MM.1S (cell line): ENCODE results near the gene SLC4A5.
A peak's percentile ranks its signal among the peaks of the same experiment; 100 is the strongest.

ENCODE experiments used
- DNase-seq: peaks from one replicate; pipeline ENCODE4 v3.0.0-alpha.2; 2015
- H2AFZ ChIP-seq: fragments of 300-600 bp; sonication (generic); 2 replicates; pipeline ENCODE4 v1.6.0; 2016; ENCODE audit warnings: antibody characterized with exemption, low read length
- H3F3A ChIP-seq: fragments of 300-600 bp; sonication (generic); 2 replicates; pipeline ENCODE4 v1.6.1; 2016; ENCODE audit warnings: mild to moderate bottlenecking, antibody characterized with exemption, low read length, moderate library complexity, mixed read lengths; ENCODE audit not compliant: insufficient read depth
- H3K27ac ChIP-seq: fragments of 300-600 bp; sonication (generic); 2 replicates; pipeline ENCODE4 v1.5.1; 2016; ENCODE audit warnings: mild to moderate bottlenecking, low read length
- H3K27me3 ChIP-seq: fragments of 300-600 bp; sonication (generic); replicated peaks from 2 replicates; pipeline ENCODE4 v1.6.0; 2016; ENCODE audit warnings: low read length; ENCODE audit not compliant: insufficient read depth
- H3K36me3 ChIP-seq: fragments of 300-600 bp; sonication (generic); replicated peaks from 2 replicates; pipeline ENCODE4 v1.6.1; 2016; ENCODE audit warnings: mild to moderate bottlenecking, low read length, mixed read lengths; ENCODE audit not compliant: insufficient read depth
- H3K4me1 ChIP-seq: fragments of 300-600 bp; sonication (generic); 2 replicates; pipeline ENCODE4 v1.6.1; 2016; ENCODE audit warnings: low read length, mixed read lengths
- H3K4me2 ChIP-seq: fragments of 300-600 bp; sonication (generic); 2 replicates; pipeline ENCODE4 v1.6.0; 2016; ENCODE audit warnings: low read depth, low read length
- H3K4me3 ChIP-seq: fragments of 300-600 bp; sonication (generic); 2 replicates; pipeline ENCODE4 v1.5.1; 2016; ENCODE audit warnings: low read length, mixed read lengths
- H3K79me2 ChIP-seq: fragments of 300-600 bp; sonication (generic); 2 replicates; pipeline ENCODE4 v1.6.1; 2016; ENCODE audit warnings: mixed run types, low read length, mixed read lengths
- H3K9ac ChIP-seq: fragments of 300-600 bp; sonication (generic); 2 replicates; pipeline ENCODE4 v1.6.1; 2016; ENCODE audit warnings: low read length, mixed read lengths
- H3K9me2 ChIP-seq: fragments of 300-600 bp; sonication (generic); replicated peaks from 2 replicates; pipeline ENCODE4 v1.6.1; 2016; ENCODE audit warnings: mild to moderate bottlenecking, low read length, mixed read lengths; ENCODE audit not compliant: insufficient read depth
- H3K9me3 ChIP-seq: fragments of 300-600 bp; sonication (generic); replicated peaks from 2 replicates; pipeline ENCODE4 v1.6.1; 2016; ENCODE audit warnings: mild to moderate bottlenecking, low read length, mixed read lengths; ENCODE audit not compliant: insufficient read depth
- H4K20me1 ChIP-seq: fragments of 300-600 bp; sonication (generic); 2 replicates; pipeline ENCODE4 v1.6.1; 2016; ENCODE audit warnings: mild to moderate bottlenecking, low read length, moderate library complexity, mixed read lengths; ENCODE audit not compliant: insufficient read depth
- EZH2 ChIP-seq: fragments of 300-600 bp; sonication (generic); optimal IDR thresholded peaks from 2 replicates; pipeline ENCODE3; 2017; ENCODE audit warnings: low read depth, mild to moderate bottlenecking, antibody characterized with exemption, low read length, mixed read lengths
- EZH2phosphoT487 ChIP-seq: fragments of 300-600 bp; sonication (generic); IDR thresholded peaks from 2 replicates; pipeline ENCODE4 v1.6.1; 2018; ENCODE audit warnings: antibody characterized with exemption, low read length
- TF ChIP-seq, protein P1 (sequence below): fragments of 300-600 bp; sonication (generic); IDR thresholded peaks from 2 replicates; pipeline ENCODE4 v1.5.1; 2016; ENCODE audit warnings: antibody characterized with exemption, low read length, mixed read lengths

SLC4A5 gene

DNA sequence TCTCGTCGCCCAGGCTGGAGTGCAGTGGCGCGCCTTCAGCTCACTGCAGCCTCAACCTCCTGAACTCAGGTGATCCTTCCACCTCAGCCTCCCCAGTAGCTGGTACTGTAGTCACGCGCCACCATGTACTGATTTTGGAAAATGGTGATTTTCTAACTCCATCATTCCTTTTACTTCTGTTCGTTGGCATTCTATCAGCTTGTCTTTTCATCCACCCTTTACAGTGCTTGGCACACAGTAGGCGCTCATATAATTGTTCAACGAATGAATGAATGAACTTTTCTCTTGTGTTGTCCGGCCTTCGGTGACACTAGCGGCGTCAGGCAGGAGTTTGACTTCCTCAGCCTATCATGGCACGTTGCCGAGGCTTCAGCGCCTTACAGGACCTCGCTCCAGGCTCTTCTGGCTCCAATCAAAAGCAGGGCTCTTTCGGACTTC lies 145.2 kb downstream of the SLC4A5 start:
- Histone ChIP-seq H3K36me3 (no peaks in the 10 kb centered on the region; the same call in 1 of the 2 replicates), H3K4me3 (peak overlapping the region; percentile 98), H3K79me2 (peaks cover 46% of the 10 kb centered on the region), H3K27me3 (no peaks in the 10 kb centered on the region), H3K9me2 (no peaks in the 10 kb centered on the region), H3K9me3 (no peaks in the 10 kb centered on the region), H3K27ac (peak overlapping the region; percentile 98; the same call in 1 of the 2 replicates), H3K9ac (peak overlapping the region; percentile 100; the same call in 1 of the 2 replicates), H4K20me1 (0 out of 2 replicates have a peak, but pooled peaks cover 8% of the 10 kb centered on the region), H3K4me2 (peak overlapping the region; percentile 86), H3F3A (peaks cover 12% of the 10 kb centered on the region), H3K4me1 (peaks cover 22% of the 10 kb centered on the region), H2AFZ (peak overlapping the region; percentile 89)
- TF ChIP-seq EZH2 (no peak), EZH2phosphoT487 (no peak)
- TF ChIP-seq, protein P1, sequence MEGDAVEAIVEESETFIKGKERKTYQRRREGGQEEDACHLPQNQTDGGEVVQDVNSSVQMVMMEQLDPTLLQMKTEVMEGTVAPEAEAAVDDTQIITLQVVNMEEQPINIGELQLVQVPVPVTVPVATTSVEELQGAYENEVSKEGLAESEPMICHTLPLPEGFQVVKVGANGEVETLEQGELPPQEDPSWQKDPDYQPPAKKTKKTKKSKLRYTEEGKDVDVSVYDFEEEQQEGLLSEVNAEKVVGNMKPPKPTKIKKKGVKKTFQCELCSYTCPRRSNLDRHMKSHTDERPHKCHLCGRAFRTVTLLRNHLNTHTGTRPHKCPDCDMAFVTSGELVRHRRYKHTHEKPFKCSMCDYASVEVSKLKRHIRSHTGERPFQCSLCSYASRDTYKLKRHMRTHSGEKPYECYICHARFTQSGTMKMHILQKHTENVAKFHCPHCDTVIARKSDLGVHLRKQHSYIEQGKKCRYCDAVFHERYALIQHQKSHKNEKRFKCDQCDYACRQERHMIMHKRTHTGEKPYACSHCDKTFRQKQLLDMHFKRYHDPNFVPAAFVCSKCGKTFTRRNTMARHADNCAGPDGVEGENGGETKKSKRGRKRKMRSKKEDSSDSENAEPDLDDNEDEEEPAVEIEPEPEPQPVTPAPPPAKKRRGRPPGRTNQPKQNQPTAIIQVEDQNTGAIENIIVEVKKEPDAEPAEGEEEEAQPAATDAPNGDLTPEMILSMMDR = no peak
- no peak for DNase-seq

DNA sequence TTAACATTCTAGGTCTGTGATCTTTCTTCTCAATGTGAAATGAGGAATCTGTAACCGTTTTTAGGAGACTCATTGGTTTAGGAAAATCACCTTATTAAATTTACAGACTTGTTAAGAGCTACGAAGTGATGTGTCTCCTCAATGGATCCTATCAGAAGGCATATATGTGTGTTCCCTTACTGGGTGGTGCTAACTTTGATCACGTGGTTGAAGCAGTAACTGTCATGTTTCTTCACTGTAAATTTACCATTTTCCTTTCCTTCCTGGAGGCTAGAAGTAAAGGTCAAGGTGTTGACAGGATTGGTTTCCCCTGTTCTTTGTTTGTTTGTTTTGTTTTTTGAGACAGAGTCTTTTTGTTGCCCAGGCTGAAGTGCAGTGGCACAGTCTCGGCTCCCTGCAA lies 146.2 kb downstream of the SLC4A5 start:
- no peaks in the 10 kb centered on the region for H3K9me3 ChIP-seq
- no peak for DNase-seq
- no peak overlapping the region for H3K4me3 ChIP-seq
- no peak for TF ChIP-seq EZH2
- TF ChIP-seq, protein P1 = no peak
- no peak for TF ChIP-seq EZH2phosphoT487
- no peak overlapping the region for H3K27ac ChIP-seq
- 0 out of 2 replicates have a peak, but pooled peaks cover 8% of the 10 kb centered on the region for H4K20me1 ChIP-seq
- no peak overlapping the region for H2AFZ ChIP-seq
- H3K4me2 ChIP-seq = no peak overlapping the region
- H3K79me2 ChIP-seq = peaks cover 36% of the 10 kb centered on the region
- H3K9me2 ChIP-seq = no peaks in the 10 kb centered on the region
- H3K36me3 ChIP-seq = no peaks in the 10 kb centered on the region; the same call in 1 of the 2 replicates
- peaks cover 22% of the 10 kb centered on the region for H3K4me1 ChIP-seq
- H3F3A ChIP-seq = peaks cover 12% of the 10 kb centered on the region
- no peaks in the 10 kb centered on the region for H3K27me3 ChIP-seq
- H3K9ac ChIP-seq = no peak overlapping the region

DNA sequence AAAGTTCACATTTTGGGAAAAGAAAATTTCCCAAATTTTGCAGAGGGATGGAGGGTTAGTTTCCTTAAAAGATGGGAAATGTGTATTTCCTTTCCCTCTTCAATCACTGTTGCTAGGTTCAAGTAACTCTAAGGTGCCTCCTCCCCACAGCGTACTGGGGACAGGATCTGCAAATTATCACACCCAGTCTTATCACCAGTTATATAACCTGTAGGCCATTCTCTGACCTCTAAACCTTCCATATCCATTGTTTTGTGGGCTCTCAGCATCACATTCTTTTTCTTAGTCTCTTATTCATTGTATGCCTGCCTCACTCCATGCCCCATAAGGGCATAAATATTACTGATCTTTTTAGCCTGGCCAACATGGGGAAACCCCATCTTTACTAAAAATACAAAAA lies 148.4 kb downstream of the SLC4A5 start:
- Histone ChIP-seq H3K27ac (no peak overlapping the region), H2AFZ (no peak overlapping the region), H3K4me1 (peaks cover 5% of the 10 kb centered on the region; the same call in 1 of the 2 replicates), H4K20me1 (0 out of 2 replicates have a peak, but pooled peaks cover under 1% of the 10 kb centered on the region), H3K9me3 (no peaks in the 10 kb centered on the region), H3K79me2 (peaks cover 14% of the 10 kb centered on the region), H3K9me2 (no peaks in the 10 kb centered on the region), H3F3A (peaks cover 9% of the 10 kb centered on the region), H3K27me3 (no peaks in the 10 kb centered on the region), H3K4me3 (no peak overlapping the region), H3K9ac (no peak overlapping the region), H3K4me2 (no peak overlapping the region), H3K36me3 (no peaks in the 10 kb centered on the region)
- DNase-seq = no peak
- TF ChIP-seq EZH2 (no peak), EZH2phosphoT487 (no peak)
- TF ChIP-seq, protein P1 = no peak
